H1 (cell line): ENCODE measurements around the gene UQCC5. TPM values are rescaled to one million over a fixed set of nuclear protein-coding genes. Genes with fewer than 3 reads are reported as not detected.

Source experiments
- CTCF ChIA-PET: fragments of 300-600 bp; sonication (Branson Sonifier 250); formaldehyde crosslinking; loops from one replicate; lab custom pipeline; 2021; ENCODE audit not compliant: partially characterized antibody; lab: Charles Lee
- POLR2A ChIA-PET: fragments of 300-600 bp; sonication (Branson Sonifier 250); formaldehyde crosslinking; loops from one replicate; lab custom pipeline; 2021; ENCODE audit warnings: inconsistent platforms; ENCODE audit not compliant: partially characterized antibody; lab: Charles Lee
- DNase-seq, 2 experiments: peaks; one replicate each; pipeline versions ENCODE4 v3.0.0 to v3.0.0-alpha.2; 2010 to 2022; ENCODE audit warnings: low spot score in 2 of 2, low read depth in 1 of 2, mixed read lengths in 1 of 2
- FAIRE-seq: peaks from 2 replicates; lab custom pipeline; 2011; peaks lifted over from hg19 to GRCh38; lab: Jason Lieb, UNC
- H2AFZ ChIP-seq: 2 replicates; pipeline ENCODE4 v1.8.1; 2012; ENCODE audit warnings: low read length, inconsistent platforms
- H2AK5ac ChIP-seq: 2 replicates; pipeline ENCODE4 v1.6.1; 2013; ENCODE audit warnings: low read depth, low read length
- H2BK120ac ChIP-seq: replicated peaks from 2 replicates; pipeline ENCODE3; 2013; ENCODE audit warnings: low read depth, low read length, inconsistent platforms
- H2BK12ac ChIP-seq: 2 replicates; pipeline ENCODE4 v1.6.1; 2013; ENCODE audit warnings: low read depth, low read length
- H2BK15ac ChIP-seq: 2 replicates; pipeline ENCODE4 v1.6.1; 2013; ENCODE audit warnings: low read length
- H2BK20ac ChIP-seq: 2 replicates; pipeline ENCODE4 v1.6.1; 2013; ENCODE audit warnings: low read length
- H2BK5ac ChIP-seq: 2 replicates; pipeline ENCODE4 v1.6.1; 2013; ENCODE audit warnings: low read depth, low read length
- H3K14ac ChIP-seq: 2 replicates; pipeline ENCODE4 v1.6.1; 2013; ENCODE audit warnings: inconsistent platforms; ENCODE audit not compliant: insufficient read length
- H3K18ac ChIP-seq: 2 replicates; pipeline ENCODE4 v1.6.1; 2013; ENCODE audit warnings: low read length; ENCODE audit errors: extremely low read depth
- H3K23ac ChIP-seq: 2 replicates; pipeline ENCODE4 v1.6.1; 2013; ENCODE audit warnings: inconsistent platforms; ENCODE audit not compliant: insufficient read length
- H3K23me2 ChIP-seq: 2 replicates; pipeline ENCODE4 v1.6.1; 2013; ENCODE audit warnings: low read depth, low read length
- H3K27ac ChIP-seq: 2 replicates; pipeline ENCODE4 v1.6.1; 2011; ENCODE audit warnings: low read depth, low read length, inconsistent platforms
- H3K27me3 ChIP-seq, 4 experiments: replicated peaks in 1 of 4; 1 replicate in 1 of 4; 2 replicates in 3 of 4; pipeline versions ENCODE4 v1.6.1 to v1.8.1; 2011 to 2013; ENCODE audit warnings: low read length in 3 of 4, mild to moderate bottlenecking in 3 of 4, inconsistent platforms in 2 of 4, mixed read lengths in 2 of 4, moderate library complexity in 1 of 4; ENCODE audit not compliant: control insufficient read depth in 3 of 4, insufficient read depth in 3 of 4; ENCODE audit errors: extremely low read depth in 1 of 4
- H3K36me3 ChIP-seq, 4 experiments: 2 replicates each; pipeline versions ENCODE4 v1.6.1 to v1.8.1; 2011 to 2013; ENCODE audit warnings: mild to moderate bottlenecking in 4 of 4, low read length in 3 of 4, moderate library complexity in 2 of 4, control low read depth in 1 of 4, inconsistent platforms in 1 of 4; ENCODE audit not compliant: insufficient read depth in 4 of 4, control insufficient read depth in 2 of 4
- H3K4ac ChIP-seq: replicated peaks from 2 replicates; pipeline ENCODE3; 2013; ENCODE audit warnings: low read length, low read depth, mixed read lengths, inconsistent platforms; ENCODE audit not compliant: insufficient read length
- H3K4me1 ChIP-seq, 4 experiments: replicated peaks in 1 of 4; 1 replicate in 1 of 4; 2 replicates in 3 of 4; pipeline versions ENCODE4 v1.6.1 to v1.8.1; 2011 to 2013; ENCODE audit warnings: low read length in 3 of 4, inconsistent platforms in 2 of 4, mixed read lengths in 1 of 4; ENCODE audit not compliant: insufficient read depth in 4 of 4, control insufficient read depth in 3 of 4
- H3K4me2 ChIP-seq, 2 experiments: 2 replicates each; pipeline versions ENCODE4 v1.6.1 to v1.8.1; 2011 to 2013; ENCODE audit warnings: low read depth in 2 of 2, low read length in 2 of 2, control low read depth in 1 of 2, inconsistent platforms in 1 of 2, mild to moderate bottlenecking in 1 of 2; ENCODE audit not compliant: insufficient read depth in 1 of 2
- H3K4me3 ChIP-seq, 4 experiments: fragments of 200-600, 300-600 bp in 1 of 4; sonication (generic), shearing (Covaris generic), sonication (Bioruptor Twin) in 1 of 4; 2 replicates each; pipeline versions ENCODE4 v1.5.1 to v1.8.1; 2011 to 2016; ENCODE audit warnings: low read length in 4 of 4, low read depth in 3 of 4, control low read depth in 2 of 4, inconsistent platforms in 2 of 4, mild to moderate bottlenecking in 2 of 4, mixed read lengths in 1 of 4, moderate library complexity in 1 of 4; ENCODE audit not compliant: insufficient read depth in 2 of 4; ENCODE audit errors: extremely low read depth in 1 of 4
- H3K56ac ChIP-seq: replicated peaks from 2 replicates; pipeline ENCODE3; 2013; ENCODE audit warnings: low read depth, mild to moderate bottlenecking, mixed read lengths, low read length, inconsistent platforms; ENCODE audit not compliant: insufficient read length
- H3K79me1 ChIP-seq: 2 replicates; pipeline ENCODE4 v1.6.1; 2013; ENCODE audit warnings: low read depth, low read length, control low read depth
- H3K79me2 ChIP-seq, 2 experiments: 2 replicates each; pipeline versions ENCODE4 v1.6.1 to v1.8.1; 2012 to 2013; ENCODE audit warnings: low read length in 2 of 2, mild to moderate bottlenecking in 2 of 2, inconsistent platforms in 1 of 2; ENCODE audit not compliant: insufficient read depth in 2 of 2, control insufficient read depth in 1 of 2
- H3K9ac ChIP-seq, 4 experiments: replicated peaks in 1 of 4; 1 replicate in 1 of 4; 2 replicates in 3 of 4; pipeline versions ENCODE4 v1.6.1 to v1.8.1; 2011 to 2013; ENCODE audit warnings: low read depth in 3 of 4, low read length in 3 of 4, control low read depth in 2 of 4, mild to moderate bottlenecking in 2 of 4, moderate library complexity in 2 of 4, inconsistent platforms in 1 of 4; ENCODE audit errors: extremely low read depth in 1 of 4
- H3K9me3 ChIP-seq, 2 experiments: 2 replicates each; pipeline versions ENCODE4 v1.6.1 to v1.8.1; 2012 to 2013; ENCODE audit warnings: mild to moderate bottlenecking in 2 of 2, moderate library complexity in 2 of 2, control low read depth in 1 of 2, inconsistent platforms in 1 of 2, low read depth in 1 of 2, low read length in 1 of 2, mixed read lengths in 1 of 2; ENCODE audit not compliant: insufficient read depth in 2 of 2
- H4K20me1 ChIP-seq, 2 experiments: replicated peaks in 1 of 2; 2 replicates each; pipeline versions ENCODE3 to v1.8.1; 2011 to 2013; ENCODE audit warnings: inconsistent platforms in 2 of 2, low read length in 2 of 2, mild to moderate bottlenecking in 1 of 2; ENCODE audit not compliant: insufficient read depth in 2 of 2, control insufficient read depth in 1 of 2
- H4K5ac ChIP-seq: 2 replicates; pipeline ENCODE4 v1.6.1; 2013; ENCODE audit warnings: low read length, low read depth, mixed read lengths, inconsistent platforms; ENCODE audit not compliant: insufficient read length
- H4K8ac ChIP-seq: 2 replicates; pipeline ENCODE4 v1.8.0; 2013; ENCODE audit warnings: mild to moderate bottlenecking, moderate library complexity, low read length, inconsistent platforms; ENCODE audit not compliant: insufficient read depth; ENCODE audit errors: extremely low read depth
- H4K91ac ChIP-seq: replicated peaks from 2 replicates; pipeline ENCODE3; 2013; ENCODE audit warnings: low read length, mixed read lengths, inconsistent platforms; ENCODE audit not compliant: insufficient read length
- HDAC2 ChIP-seq, 2 experiments: fragments of 300-600 bp in 1 of 2; sonication (generic) in 1 of 2; IDR thresholded peaks; 2 replicates each; pipeline ENCODE4 v1.6.1; 2011 to 2012; ENCODE audit warnings: low read depth in 2 of 2, low read length in 2 of 2, mild to moderate bottlenecking in 2 of 2, moderate library complexity in 2 of 2, borderline replicate concordance in 1 of 2, inconsistent platforms in 1 of 2
- YY1 ChIP-seq: IDR thresholded peaks from 2 replicates; pipeline ENCODE4 v1.6.1; 2011; ENCODE audit warnings: low read depth, mild to moderate bottlenecking, low read length
- WGBS, 2 experiments: shearing (Covaris generic) in 1 of 2; methylation state at CpG; one replicate each; pipeline versions ENCODE4 v1.1.6 to v1.1.7; 2013 to 2015; ENCODE audit warnings: low lambda C conversion rate in 2 of 2, mixed read lengths in 2 of 2, inconsistent platforms in 1 of 2, low coverage in 1 of 2, missing lambda C conversion rate in 1 of 2; ENCODE audit not compliant: insufficient replicate concordance in 2 of 2, insufficient coverage in 1 of 2, insufficient read length in 1 of 2; ENCODE audit errors: extremely low coverage in 1 of 2, missing lambda C conversion rate in 1 of 2; 5-methylcytosine and 5-hydroxymethylcytosine counted together
- polyA plus RNA-seq, 7 experiments: library from polyadenylated mRNA; depleted of rRNA in 3 of 7; stranded (reverse) in 5 of 7; unstranded in 2 of 7; fragments of >200 nt in 5 of 7; fragments of 200-250 nt in 2 of 7; gene quantifications; 1 replicate in 5 of 7; 2 replicates in 1 of 7; 4 replicates in 1 of 7; pipeline versions ENCODE4 v1.2.1 to v1.2.3, GENCODE V29; 2011 to 2013; ENCODE audit warnings: missing spikeins in 2 of 7, mixed read lengths in 2 of 7
- total RNA-seq: library from RNA; stranded (reverse); fragmentation: NEBNext Ultra II Directional; extraction: Animal tissue kit (Norgen Biotek cat#: 25700); gene quantifications from 2 replicates; pipeline ENCODE4 v1.2.1, GENCODE V29; 2021

The UQCC5 gene
- total and polyA plus RNA-seq, 2 of the 8 experiments (the other 6 are each of a cell fraction or from before 2014, with no cell fraction given): 35.0 to 37.7 TPM

- POLR2A ChIA-PET: interaction anchor here (1.1 to 4.4 kb wide), 2 partner anchors 15 kb away, joined by 5 to 25 read pairs; no protein-coding TSS in a partner anchor
- WGBS, 2 experiments: 90% methylated on average over 13 of the region's 19 CpGs; no CpG with 5 or more reads in 1 of the 2 experiments
- H2AK5ac ChIP-seq: no peak overlapping the region
- H2BK12ac ChIP-seq: no peak overlapping the region
- no peak overlapping the region for H2AFZ ChIP-seq
- peak overlapping the region; percentile 40; the same call in 1 of the 2 replicates for H4K8ac ChIP-seq
- H2BK20ac ChIP-seq: no peak overlapping the region
- peaks cover 0 to 4% of the 10 kb centered on the region in 2 experiments for H4K20me1 ChIP-seq
- no peak overlapping the region for H2BK5ac ChIP-seq
- H3K23me2 ChIP-seq: no peaks in the 10 kb centered on the region; the same call in 1 of the 2 replicates
- no peaks in the 10 kb centered on the region for H3K9me3 ChIP-seq
- H3K23ac ChIP-seq: no peak overlapping the region
- no peak overlapping the region for H3K4me3 ChIP-seq
- H3K27me3 ChIP-seq: peaks cover 0 to 11% (median 4%) of the 10 kb centered on the region in 4 experiments; a peak in 5 of 7 replicates
- H3K9ac ChIP-seq: no peak overlapping the region
- no peaks in the 10 kb centered on the region for H3K79me2 ChIP-seq
- H3K27ac ChIP-seq: no peak overlapping the region
- H4K5ac ChIP-seq: no peak overlapping the region
- H2BK15ac ChIP-seq: no peak overlapping the region
- peaks cover 0 to 11% (median 4%) of the 10 kb centered on the region in 4 experiments; a peak in 5 of 7 replicates for H3K4me1 ChIP-seq
- H3K36me3 ChIP-seq: no peaks in the 10 kb centered on the region
- no peak overlapping the region for H3K4me2 ChIP-seq
- no peak overlapping the region for H3K56ac ChIP-seq
- no peak overlapping the region for H3K14ac ChIP-seq
- H3K4ac ChIP-seq: no peak overlapping the region
- no peak overlapping the region for H2BK120ac ChIP-seq
- no peak for DNase-seq
- H4K91ac ChIP-seq: no peak overlapping the region
- CTCF ChIA-PET: interaction anchor here (0.6 to 4.4 kb wide), 7 partner anchors 22 to 132 kb away, joined by 3 to 20 read pairs (median 3); no protein-coding TSS in a partner anchor
- no peaks in the 10 kb centered on the region for H3K79me1 ChIP-seq
- FAIRE-seq: no peak
- H3K18ac ChIP-seq: no peak overlapping the region
- no peak for TF ChIP-seq HDAC2 (IDR thresholded peaks at IDR 0.05; ENCODE audit: borderline replicate concordance in 1 of 2, low read depth in 2 of 2, low read length in 2 of 2)
- TF ChIP-seq YY1: no peak
These were observed 19.8 kb upstream of the UQCC5 start for GRCh38 chr3:52516509-52517195.
